ENCODE results near the gene PTPRCAP. TPM values are rescaled to one million over a fixed set of nuclear protein-coding genes. Genes with fewer than 3 reads are reported as not detected.

PTPRCAP gene
- polyA plus RNA-seq, 1 of the 3 experiments (the other 2 are of a cell fraction) = 1.4 TPM

DNA sequence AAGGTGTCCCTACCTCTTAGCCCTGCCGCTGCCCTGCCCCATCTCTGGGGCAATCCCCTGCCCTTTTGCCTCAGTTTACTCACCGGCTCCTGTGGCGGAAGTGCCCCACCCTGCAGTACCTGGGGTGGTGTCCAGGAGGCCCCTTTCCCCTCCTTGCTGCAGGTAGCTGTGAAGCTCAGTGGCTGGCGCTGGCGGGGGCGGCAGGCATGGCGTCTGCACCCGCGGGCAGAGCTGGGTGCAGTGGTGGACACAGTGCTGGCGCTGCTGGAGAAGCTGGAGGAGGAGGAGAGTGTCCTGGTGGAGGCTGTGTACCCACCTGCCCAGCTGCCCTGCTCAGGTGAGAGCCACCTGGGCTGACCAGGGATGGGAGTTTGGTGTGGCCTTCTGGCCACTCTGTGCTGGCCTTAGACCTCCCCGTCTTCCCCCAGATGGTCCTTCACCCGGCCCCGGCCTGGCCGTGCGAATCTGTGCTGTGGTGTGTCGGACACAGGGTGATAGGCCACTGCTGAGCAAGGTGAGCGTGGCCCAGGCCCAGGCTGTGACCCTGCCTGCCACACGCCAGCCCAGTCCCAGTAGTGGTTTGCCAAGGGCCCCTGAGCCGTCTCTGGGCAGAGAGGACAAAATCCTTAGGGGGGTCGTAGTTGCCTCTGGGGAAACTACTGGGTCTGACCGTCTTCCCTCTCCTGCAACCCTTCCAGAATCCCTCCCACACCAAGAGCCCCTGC is 18.0 kb downstream of the PTPRCAP start:
- Histone ChIP-seq H3K4me1 (ENCODE audit: control insufficient read depth in 1 of 2, insufficient read depth in 2 of 2, low read depth in 1 of 2, low read length in 1 of 2) (peaks cover 8 to 9% of the 10 kb centered on the region in 2 experiments; a peak in 2 of 4 replicates), H3K9me2 (no peaks in the 10 kb centered on the region), H2AFZ (ENCODE audit: low read depth) (no peak overlapping the region), H3K27ac (ENCODE audit: low read depth in 2 of 2, low read length in 1 of 2) (no peak overlapping the region), H3K36me3 (replicated peaks in 1 of 2; ENCODE audit: control insufficient read depth in 1 of 2, insufficient read depth in 2 of 2, low read length in 1 of 2) (no peaks in the 10 kb centered on the region), H3K79me2 (ENCODE audit: insufficient read depth) (no peaks in the 10 kb centered on the region), H3K4me3 (ENCODE audit: low read depth in 2 of 2, low read length in 1 of 2) (no peak overlapping the region), H3K4me2 (no peak overlapping the region), H3K27me3 (ENCODE audit: insufficient read depth) (no peaks in the 10 kb centered on the region), H3K9ac (no peak overlapping the region), H3K9me3 (no peaks in the 10 kb centered on the region), H4K20me1 (ENCODE audit: insufficient read depth) (no peaks in the 10 kb centered on the region), H3F3A (replicated peaks; ENCODE audit: insufficient read depth) (no peaks in the 10 kb centered on the region)
- WGBS (ENCODE audit: low lambda C conversion rate) = 98% methylated on average over 8 of the region's 21 CpGs
- DNase-seq = no peak
- no peak for TF ChIP-seq SIN3A (IDR thresholded peaks at IDR 0.05; ENCODE audit: borderline replicate concordance, low read depth, low read length)
- no peak for TF ChIP-seq TAF1 (IDR thresholded peaks at IDR 0.05; ENCODE audit: borderline replicate concordance, low read depth, low read length)
- no peak for TF ChIP-seq FOXJ3 (CRISPR knock-in tag; IDR thresholded peaks at IDR 0.05)
- TF ChIP-seq TEAD4 (IDR thresholded peaks at IDR 0.05; ENCODE audit: borderline replicate concordance, insufficient read depth) = no peak
- no peak for TF ChIP-seq EP300 (IDR thresholded peaks at IDR 0.05; ENCODE audit: borderline replicate concordance in 1 of 2, low read depth in 1 of 2, low read length in 1 of 2)
- TF ChIP-seq RXRA (IDR thresholded peaks at IDR 0.05; ENCODE audit: borderline replicate concordance, low read depth) = no peak
- no peak for TF ChIP-seq JUND (IDR thresholded peaks at IDR 0.05)
- ChIA-PET CTCF (interaction anchor here (0.8 to 2.7 kb wide), 3 partner anchors 14 to 37 kb away, joined by 3 to 17 read pairs (median 4); partner anchors contain the start of gene PPP1CA), POLR2A (interaction anchor here (1.0 to 1.3 kb wide), 2 partner anchors 24 to 28 kb away, joined by 3 to 4 read pairs; partner anchors contain the start of gene RAD9A)

DNA sequence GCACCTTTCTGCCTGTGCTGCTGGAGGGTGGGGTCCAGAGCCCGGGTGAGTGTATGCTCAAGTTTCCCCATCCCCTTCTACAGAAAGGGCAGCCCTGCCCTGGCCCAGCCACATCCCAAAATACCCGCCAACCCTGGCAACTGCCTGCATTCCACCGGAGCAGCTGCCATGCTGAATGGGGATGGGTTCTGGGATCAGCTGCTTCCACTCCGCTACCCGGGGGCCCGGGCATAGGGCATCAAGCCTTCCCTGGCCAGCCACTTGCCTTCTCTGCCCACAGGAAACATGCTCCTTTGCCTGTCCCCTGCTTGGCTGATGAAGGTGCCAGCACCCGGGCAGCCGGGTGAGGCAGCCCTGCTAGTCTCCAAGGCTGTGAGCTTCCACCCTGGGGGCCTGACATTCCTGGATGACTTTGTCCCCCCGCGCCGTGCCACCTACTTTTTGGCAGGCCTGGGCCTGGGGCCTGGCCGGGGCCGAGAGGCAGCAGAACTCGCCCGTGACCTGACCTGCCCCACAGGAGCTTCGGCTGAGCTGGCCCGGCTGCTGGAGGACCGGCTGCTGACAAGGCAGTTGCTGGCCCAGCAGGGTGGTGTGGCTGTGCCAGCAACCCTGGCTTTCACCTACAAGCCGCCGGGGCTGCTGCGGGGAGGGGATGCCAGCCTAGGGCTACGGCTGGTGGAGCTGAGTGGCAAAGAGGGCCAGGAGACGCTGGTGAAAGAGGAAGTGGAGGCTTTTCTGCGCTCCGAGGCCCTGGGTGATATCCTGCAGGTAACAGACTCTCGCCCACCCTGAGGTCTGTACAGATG is 18.8 kb downstream of the PTPRCAP start:
- H3K9ac ChIP-seq = no peak overlapping the region
- H2AFZ ChIP-seq (ENCODE audit: low read depth) = no peak overlapping the region
- H3K4me3 ChIP-seq (ENCODE audit: low read depth in 2 of 2, low read length in 1 of 2) = no peak overlapping the region
- no peaks in the 10 kb centered on the region for H3K36me3 ChIP-seq (replicated peaks in 1 of 2; ENCODE audit: control insufficient read depth in 1 of 2, insufficient read depth in 2 of 2, low read length in 1 of 2)
- no peaks in the 10 kb centered on the region for H4K20me1 ChIP-seq (ENCODE audit: insufficient read depth)
- peaks cover 8 to 9% of the 10 kb centered on the region in 2 experiments; a peak in 2 of 4 replicates for H3K4me1 ChIP-seq (ENCODE audit: control insufficient read depth in 1 of 2, insufficient read depth in 2 of 2, low read depth in 1 of 2, low read length in 1 of 2)
- no peak overlapping the region for H3K27ac ChIP-seq (ENCODE audit: low read depth in 2 of 2, low read length in 1 of 2)
- no peak for DNase-seq
- no peaks in the 10 kb centered on the region for H3K9me2 ChIP-seq
- CTCF ChIA-PET = interaction anchor here (0.9 kb wide), 1 partner anchor 32 kb away, joined by 3 read pairs; no protein-coding TSS in a partner anchor
- no peaks in the 10 kb centered on the region for H3F3A ChIP-seq (replicated peaks; ENCODE audit: insufficient read depth)
- H3K9me3 ChIP-seq = no peaks in the 10 kb centered on the region
- WGBS (ENCODE audit: low lambda C conversion rate) = 94% methylated on average over 13 of the region's 26 CpGs
- no peak overlapping the region for H3K4me2 ChIP-seq
- H3K79me2 ChIP-seq (ENCODE audit: insufficient read depth) = no peaks in the 10 kb centered on the region
- no peaks in the 10 kb centered on the region for H3K27me3 ChIP-seq (ENCODE audit: insufficient read depth)
- POLR2A ChIA-PET = interaction anchor here (1.1 kb wide), 1 partner anchor 13 kb away, joined by 3 read pairs; no protein-coding TSS in a partner anchor
- TF ChIP-seq JUND (IDR thresholded peaks at IDR 0.05) (no peak), EP300 (IDR thresholded peaks at IDR 0.05; ENCODE audit: borderline replicate concordance in 1 of 2, low read depth in 1 of 2, low read length in 1 of 2) (no peak), FOSL2 (IDR thresholded peaks at IDR 0.05; ENCODE audit: borderline replicate concordance, low read depth) (no peak), MXI1 (IDR thresholded peaks at IDR 0.05; ENCODE audit: low read depth, low read length) (no peak), TCF12 (IDR thresholded peaks at IDR 0.05) (no peak), GATA2 (CRISPR knock-in tag; IDR thresholded peaks at IDR 0.05) (no peak), EZH2phosphoT487 (IDR thresholded peaks at IDR 0.05; ENCODE audit: borderline replicate concordance, low read depth) (no peak), RCOR1 (IDR thresholded peaks at IDR 0.05; ENCODE audit: low read length) (no peak), SIN3A (IDR thresholded peaks at IDR 0.05; ENCODE audit: borderline replicate concordance, low read depth, low read length) (no peak), USF1 (IDR thresholded peaks at IDR 0.05; ENCODE audit: borderline replicate concordance, low read depth) (no peak), REST (IDR thresholded peaks at IDR 0.05; ENCODE audit: low read depth, low read length) (no peak)
- TF ChIP-seq, protein P1, sequence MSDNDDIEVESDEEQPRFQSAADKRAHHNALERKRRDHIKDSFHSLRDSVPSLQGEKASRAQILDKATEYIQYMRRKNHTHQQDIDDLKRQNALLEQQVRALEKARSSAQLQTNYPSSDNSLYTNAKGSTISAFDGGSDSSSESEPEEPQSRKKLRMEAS (IDR thresholded peaks at IDR 0.05; ENCODE audit: low read depth) = no peak
- TF ChIP-seq, protein P2, sequence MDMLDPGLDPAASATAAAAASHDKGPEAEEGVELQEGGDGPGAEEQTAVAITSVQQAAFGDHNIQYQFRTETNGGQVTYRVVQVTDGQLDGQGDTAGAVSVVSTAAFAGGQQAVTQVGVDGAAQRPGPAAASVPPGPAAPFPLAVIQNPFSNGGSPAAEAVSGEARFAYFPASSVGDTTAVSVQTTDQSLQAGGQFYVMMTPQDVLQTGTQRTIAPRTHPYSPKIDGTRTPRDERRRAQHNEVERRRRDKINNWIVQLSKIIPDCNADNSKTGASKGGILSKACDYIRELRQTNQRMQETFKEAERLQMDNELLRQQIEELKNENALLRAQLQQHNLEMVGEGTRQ (IDR thresholded peaks at IDR 0.05; ENCODE audit: borderline replicate concordance, low read depth, low read length) = no peak
